Measurements from ENCODE around the gene NKD2.
A peak's percentile ranks its signal among the peaks of the same experiment; 100 is the strongest.
"Not testable (repeated sequence)": the region's sequence is repeated elsewhere in the genome, so short reads cannot be mapped to it uniquely, and the experiment has no call there.

The NKD2 gene

GRCh38 chr5:1000831-1001230, 7.8 kb upstream of the NKD2 start:
- DNase-seq (ENCODE audit: low read depth): not testable (repeated sequence)

GRCh38 chr5:1001406-1002270, 7.0 kb upstream of the NKD2 start:
- no peak for DNase-seq (ENCODE audit: low read depth)

GRCh38 chr5:1002271-1002546, 6.4 kb upstream of the NKD2 start:
- DNase-seq (ENCODE audit: low read depth): no peak

GRCh38 chr5:1002836-1003235, 5.8 kb upstream of the NKD2 start:
- no peak for DNase-seq (ENCODE audit: low read depth)

GRCh38 chr5:1003296-1003937, 5.2 kb upstream of the NKD2 start:
- no peak for DNase-seq (ENCODE audit: low read depth)

GRCh38 chr5:1004461-1005248, 3.9 kb upstream of the NKD2 start:
- peak; percentile 29 for DNase-seq (ENCODE audit: low read depth)

GRCh38 chr5:1005249-1005851, 3.3 kb upstream of the NKD2 start:
- no peak for DNase-seq (ENCODE audit: low read depth)

- no peak for DNase-seq (ENCODE audit: low read depth)
These were observed 2.5 kb upstream of the NKD2 start for GRCh38 chr5:1005904-1006655.

GRCh38 chr5:1006656-1007071, 1.9 kb upstream of the NKD2 start:
- no peak for DNase-seq (ENCODE audit: low read depth)

- no peak for DNase-seq (ENCODE audit: low read depth)
These were observed 1.4 kb upstream of the NKD2 start for GRCh38 chr5:1007221-1007680.

- DNase-seq (ENCODE audit: low read depth): no peak
These were observed 736 bp upstream of the NKD2 start for GRCh38 chr5:1007681-1008450.

- no peak for DNase-seq (ENCODE audit: low read depth)
These were observed 968 bp downstream of the NKD2 start for GRCh38 chr5:1009359-1010180.

- no peak for DNase-seq (ENCODE audit: low read depth)
These were observed 1.5 kb downstream of the NKD2 start for GRCh38 chr5:1010181-1010510.

GRCh38 chr5:1010641-1011046, 2.0 kb downstream of the NKD2 start:
- DNase-seq (ENCODE audit: low read depth): no peak

GRCh38 chr5:1011226-1011631, 2.6 kb downstream of the NKD2 start:
- DNase-seq (ENCODE audit: low read depth): peak; percentile 20

GRCh38 chr5:1011741-1012312, 3.2 kb downstream of the NKD2 start:
- DNase-seq (ENCODE audit: low read depth): no peak

- DNase-seq (ENCODE audit: low read depth): no peak
These were observed 3.8 kb downstream of the NKD2 start for GRCh38 chr5:1012313-1012841.

GRCh38 chr5:1012900-1013237, 4.3 kb downstream of the NKD2 start:
- DNase-seq (ENCODE audit: low read depth): no peak

- no peak for DNase-seq (ENCODE audit: low read depth)
These were observed 4.8 kb downstream of the NKD2 start for GRCh38 chr5:1013238-1013947.
